Sigmoid colon (tissue), 4 donors: ENCODE data around the gene HOXA11.

Experiments
- POLR2A ChIP-seq, 2 donors: fragments of 450-650 bp; IDR thresholded peaks; one replicate each; pipeline ENCODE4 v1.6.1; 2016; ENCODE audit warnings: antibody characterized with exemption in 2 of 2, mild to moderate bottlenecking in 2 of 2, moderate library complexity in 2 of 2
- POLR2AphosphoS5 ChIP-seq, 4 donors: sonication (generic); formaldehyde crosslinking; IDR thresholded peaks; one replicate each; pipeline ENCODE4 v1.6.1; 2017; ENCODE audit warnings: antibody characterized with exemption in 4 of 4

GRCh38 chr7:27138985-27139333, 46.1 kb downstream of the HOXA11 start:
- TF ChIP-seq POLR2AphosphoS5 (IDR thresholded peaks at IDR 0.05) = no peak
- no peak for TF ChIP-seq POLR2A (IDR thresholded peaks at IDR 0.05)
